GM19239 (cell line): Measurements from ENCODE around the gene CNGA2.
"Not testable (repeated sequence)": the region's sequence is repeated elsewhere in the genome, so short reads cannot be mapped to it uniquely, and the experiment has no call there.

Source experiments
- DNase-seq: peaks from one replicate; pipeline ENCODE4 v3.0.0; 2011; ENCODE audit warnings: low spot score; ENCODE audit not compliant: insufficient read length
- FAIRE-seq: peaks from 2 replicates; lab custom pipeline; 2011; peaks lifted over from hg19 to GRCh38; lab: Jason Lieb, UNC

Gene CNGA2

DNA sequence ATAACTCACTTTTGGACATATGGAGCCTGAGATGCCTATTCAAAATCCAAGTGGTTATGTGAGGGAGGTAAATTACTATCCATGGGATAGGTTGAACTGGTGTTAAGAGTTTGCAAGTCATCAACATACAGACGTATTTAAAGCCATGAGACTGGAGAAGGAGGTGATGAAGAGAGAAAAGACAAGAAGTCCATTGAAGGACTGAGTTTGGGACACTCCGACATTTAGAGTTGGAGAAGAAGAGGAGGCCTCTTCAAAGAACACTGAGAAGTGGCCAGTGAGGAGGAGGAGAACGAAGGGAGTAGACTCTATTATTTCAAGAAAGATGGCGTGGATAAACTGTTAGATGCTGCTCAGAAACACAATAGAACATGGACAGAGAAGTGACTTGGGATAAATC, at the start of gene CNGA2:
TSS of gene CNGA2 (plus strand) at position 301 of the 400 bp plus-strand sequence. CDS start 3,738 bp downstream, outside the sequence.
- no peak for FAIRE-seq
- no peak for DNase-seq

DNA sequence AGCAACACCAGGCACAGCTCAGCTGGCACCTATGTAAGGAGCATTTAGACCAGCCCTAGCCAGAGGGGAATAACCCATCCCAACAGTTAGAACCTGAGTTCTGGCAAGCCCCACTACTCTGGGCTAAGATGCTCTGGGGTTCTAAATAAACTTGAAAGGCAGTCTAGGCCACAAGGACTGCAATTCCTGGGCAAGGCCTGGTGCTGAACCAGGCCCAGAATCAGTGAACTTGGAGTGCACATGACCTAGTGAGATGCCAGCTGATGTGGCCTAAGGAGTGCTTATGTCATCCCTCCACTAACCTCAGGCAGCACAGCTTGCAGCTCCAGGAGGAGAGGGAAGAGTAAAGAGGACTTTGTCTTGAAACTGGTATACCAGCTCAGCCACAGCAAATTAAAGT, 46.9 kb upstream of the CNGA2 start:
- DNase-seq (no peak), FAIRE-seq (no peak)

DNA sequence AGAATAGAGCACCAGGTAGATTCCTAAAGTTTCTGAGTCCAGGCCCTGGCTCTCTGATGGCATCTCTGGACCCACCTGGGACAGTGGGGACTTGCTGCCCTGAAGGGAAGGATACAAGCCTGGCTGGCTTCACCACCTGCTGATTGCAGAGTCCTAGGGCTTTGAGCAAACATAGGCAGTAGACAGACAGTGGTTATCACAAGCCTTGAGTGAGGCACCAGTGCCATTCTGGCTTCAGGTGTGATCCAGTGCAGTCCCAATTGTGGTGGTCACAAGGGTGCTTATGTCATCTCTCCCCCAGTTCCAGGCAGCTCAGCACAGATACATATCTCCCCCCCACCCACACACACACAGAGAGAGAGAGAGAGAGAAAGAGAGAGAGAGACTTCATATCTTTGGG, 45.9 kb upstream of the CNGA2 start:
- DNase-seq (no peak), FAIRE-seq (no peak)

DNA sequence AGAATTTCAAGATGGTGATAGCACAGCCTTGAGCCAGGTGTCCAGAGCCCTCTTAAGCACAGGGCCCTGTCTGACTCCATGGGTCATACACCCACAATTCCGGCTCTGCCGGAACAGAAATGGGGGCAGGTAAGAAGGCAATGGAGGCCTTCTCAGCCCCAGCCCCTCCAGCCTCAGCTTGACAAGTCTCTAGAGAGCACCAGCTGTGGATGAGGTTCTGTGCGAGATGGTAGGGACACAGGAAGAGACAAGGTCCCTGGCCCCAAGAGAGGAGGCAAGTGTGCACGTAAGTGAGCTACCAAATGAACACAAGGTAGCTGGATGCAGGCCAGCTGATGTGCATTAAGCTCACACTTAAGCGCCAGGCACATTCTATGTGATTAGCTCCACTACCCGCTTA, 41.7 kb upstream of the CNGA2 start:
- FAIRE-seq (no peak), DNase-seq (no peak)

DNA sequence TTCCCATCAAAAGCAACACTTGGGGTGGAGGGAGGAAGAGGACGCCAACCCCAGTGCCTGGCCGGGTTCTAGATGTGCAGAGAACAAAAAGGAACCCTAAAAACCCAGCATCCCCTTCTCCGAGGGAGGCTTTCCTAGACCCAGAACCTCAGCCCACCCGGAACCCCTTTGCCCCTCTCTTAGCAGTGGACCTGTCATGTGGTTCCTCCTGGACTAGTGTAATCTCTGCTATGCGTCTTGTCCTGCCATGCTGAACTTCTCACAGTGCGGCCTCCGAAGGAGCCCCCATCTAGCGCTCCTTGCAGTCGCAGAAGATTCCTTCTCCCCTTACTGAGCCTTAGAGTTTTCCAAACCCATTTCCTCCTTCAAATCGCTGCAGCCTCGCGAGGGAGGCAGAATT, 40.4 kb upstream of the CNGA2 start:
- DNase-seq (no peak), FAIRE-seq (no peak)

DNA sequence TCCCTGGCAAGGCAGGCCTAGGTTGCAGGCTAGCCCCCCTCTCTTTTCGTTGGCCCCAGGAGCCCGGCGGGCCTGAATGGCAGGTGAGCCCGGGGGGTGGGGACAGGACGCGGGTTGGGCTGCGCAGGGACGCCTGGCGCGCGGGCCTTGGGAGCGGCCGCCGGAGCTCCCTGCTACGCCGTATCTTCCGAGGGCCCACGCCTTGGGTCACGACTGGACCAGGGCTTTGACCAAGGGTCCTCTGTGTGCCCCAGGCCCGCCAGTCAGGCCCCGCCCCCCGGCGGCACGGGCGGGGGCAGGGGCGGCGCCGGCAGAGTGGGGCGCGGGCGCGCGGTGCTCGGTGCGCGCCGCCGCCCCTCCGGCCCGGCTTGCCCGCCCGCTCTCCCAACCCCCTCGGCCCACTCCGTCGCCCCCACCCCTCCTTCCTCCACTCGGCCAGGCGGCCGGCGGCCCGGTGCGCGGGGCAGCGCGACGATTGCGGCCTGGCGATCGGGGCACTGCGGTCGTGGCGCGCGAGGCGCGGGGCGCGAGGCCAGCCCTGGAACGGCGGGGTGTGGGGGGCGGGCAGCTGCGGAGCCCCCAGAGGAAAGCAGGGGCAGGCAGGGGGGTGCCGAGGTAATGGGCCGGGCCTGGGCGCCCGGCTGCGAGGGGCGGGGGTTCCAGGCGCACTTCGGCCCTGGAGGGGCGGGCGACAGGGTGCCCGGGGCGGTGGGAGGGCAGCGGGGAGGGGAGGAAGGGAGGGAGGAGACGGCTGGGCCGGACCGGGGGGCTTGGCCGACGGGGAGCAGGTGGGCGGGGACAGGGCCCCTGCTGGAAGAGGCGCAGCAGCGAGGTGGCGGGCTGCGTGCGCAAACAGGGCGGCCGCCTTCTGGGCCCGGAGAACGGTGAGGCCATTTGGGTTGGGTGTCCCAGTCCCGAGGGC, 39.6 kb upstream of the CNGA2 start, which contains the start of gene PRRG3:
TSS of gene PRRG3 (plus strand) at position 798 of the 922 bp plus-strand sequence. CDS start 3,357 bp downstream, outside the sequence.
- FAIRE-seq (no peak), DNase-seq (no peak)

DNA sequence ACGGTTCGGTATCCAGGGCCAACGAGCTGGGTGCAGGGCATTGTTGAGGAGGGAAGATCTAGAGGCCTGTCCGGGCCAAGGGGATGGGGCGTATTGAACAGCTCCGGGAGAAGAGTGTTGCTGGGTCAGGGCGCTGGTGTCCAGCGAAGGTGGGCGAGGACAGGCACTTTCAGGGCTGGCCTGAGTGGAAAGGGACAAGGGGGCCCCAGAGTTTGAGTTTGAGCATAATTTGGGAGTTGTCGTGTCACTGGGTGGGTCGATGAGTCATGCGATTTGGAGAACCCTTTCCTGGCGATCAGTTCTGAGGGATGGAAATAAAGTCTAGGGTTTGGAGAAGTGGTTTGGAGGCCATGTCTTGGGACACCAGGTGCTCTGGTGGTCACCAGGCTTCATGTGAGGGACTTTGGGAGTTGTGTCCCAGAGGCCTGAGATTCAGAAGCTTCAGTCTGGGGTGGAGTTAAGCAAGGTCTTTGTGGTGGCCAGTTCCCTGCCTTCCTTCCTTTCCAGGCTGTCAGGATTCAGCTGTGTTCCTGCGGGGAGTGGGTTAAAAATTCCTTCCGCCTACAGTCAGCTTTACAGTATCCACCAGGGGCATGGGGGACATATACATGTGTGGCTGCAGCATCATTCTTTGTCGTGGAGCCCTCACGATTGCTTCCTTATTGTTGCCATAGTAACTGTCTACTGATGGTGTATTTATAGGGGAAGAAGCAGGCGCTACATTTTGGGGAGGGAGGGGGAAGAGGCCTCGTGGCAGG, 38.8 kb upstream of the CNGA2 start:
- DNase-seq (no peak), FAIRE-seq (no peak)

DNA sequence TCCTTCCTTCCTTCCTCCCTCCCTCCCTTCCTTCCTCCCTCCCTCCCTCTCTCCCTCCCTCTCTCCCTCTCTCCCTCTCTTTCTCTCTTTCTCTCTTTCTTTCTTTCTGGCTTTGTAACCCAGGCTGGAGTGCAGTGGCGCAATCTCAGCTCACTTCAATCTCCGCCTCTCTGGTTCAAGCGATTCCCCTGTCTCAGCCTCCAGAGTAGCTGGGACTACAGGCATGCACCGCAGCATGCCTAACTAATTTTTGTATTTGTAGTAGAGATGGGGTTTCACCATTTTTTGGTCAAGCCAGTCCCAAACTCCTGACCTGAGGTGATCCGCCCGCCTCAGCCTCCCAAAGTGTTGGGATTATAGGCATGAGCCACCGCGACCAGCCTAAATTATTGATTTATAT, 37.5 kb upstream of the CNGA2 start:
- DNase-seq, FAIRE-seq: not testable (repeated sequence)

DNA sequence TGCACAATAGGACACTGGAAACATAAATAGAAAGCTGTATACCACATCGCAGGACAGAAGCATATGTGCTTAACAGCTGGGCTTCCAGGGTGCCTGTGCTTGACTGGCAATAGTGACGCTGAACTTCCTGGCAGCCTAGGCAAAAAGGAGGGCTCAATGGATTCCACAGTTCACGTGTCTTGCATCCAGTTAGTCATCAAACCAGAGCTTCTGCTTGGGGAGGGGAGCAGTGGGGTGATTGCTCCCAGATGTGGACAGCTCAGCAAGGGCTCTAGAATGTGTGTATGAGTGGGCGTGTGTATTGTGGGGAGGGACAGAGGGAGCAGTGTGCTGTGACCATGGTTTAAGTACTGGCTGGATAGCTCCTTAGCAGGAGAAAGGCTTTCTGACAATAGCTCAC, 37.0 kb upstream of the CNGA2 start:
- FAIRE-seq (no peak), DNase-seq (no peak)

DNA sequence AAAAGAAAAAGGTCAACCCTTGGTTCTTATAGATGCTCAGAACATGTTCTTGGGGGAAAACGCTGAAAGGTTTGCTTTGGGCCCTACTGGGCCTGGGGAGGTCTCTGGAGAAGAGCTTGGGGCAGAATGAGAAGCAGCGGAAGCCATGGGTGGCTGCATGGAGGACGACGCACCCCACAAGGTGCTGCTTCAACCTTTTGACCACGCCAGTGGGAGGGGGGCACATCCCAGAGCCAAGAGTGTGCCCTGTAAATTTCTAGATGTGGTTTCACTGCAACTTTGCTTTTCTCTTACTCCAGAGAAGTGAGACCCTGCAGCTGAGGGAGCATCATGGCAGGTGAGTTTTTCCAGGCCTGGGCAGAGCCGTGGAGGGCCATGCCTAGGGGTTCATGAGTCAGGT, 36.1 kb upstream of the CNGA2 start:
- no peak for FAIRE-seq

DNA sequence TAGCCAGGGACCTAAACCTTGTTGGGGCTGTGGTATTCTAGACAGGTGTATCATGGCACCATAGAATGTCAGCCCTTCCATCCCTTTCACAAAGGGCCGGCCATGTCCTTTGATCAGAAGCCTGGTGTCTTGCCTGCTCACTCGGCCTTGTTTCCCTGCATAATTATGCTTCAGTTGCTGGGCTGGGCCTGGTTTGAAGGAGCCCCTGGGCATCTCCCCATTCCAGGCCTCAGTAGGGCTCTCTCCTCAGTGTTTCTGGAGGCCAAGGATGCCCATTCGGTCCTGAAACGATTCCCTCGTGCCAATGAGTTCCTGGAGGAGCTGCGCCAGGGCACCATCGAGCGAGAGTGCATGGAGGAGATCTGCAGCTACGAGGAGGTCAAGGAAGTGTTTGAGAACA, 34.8 kb upstream of the CNGA2 start:
- DNase-seq (no peak), FAIRE-seq (no peak)

More for the DNA sequence above, 36.1 kb upstream of the CNGA2 start:
- no peak for DNase-seq

DNA sequence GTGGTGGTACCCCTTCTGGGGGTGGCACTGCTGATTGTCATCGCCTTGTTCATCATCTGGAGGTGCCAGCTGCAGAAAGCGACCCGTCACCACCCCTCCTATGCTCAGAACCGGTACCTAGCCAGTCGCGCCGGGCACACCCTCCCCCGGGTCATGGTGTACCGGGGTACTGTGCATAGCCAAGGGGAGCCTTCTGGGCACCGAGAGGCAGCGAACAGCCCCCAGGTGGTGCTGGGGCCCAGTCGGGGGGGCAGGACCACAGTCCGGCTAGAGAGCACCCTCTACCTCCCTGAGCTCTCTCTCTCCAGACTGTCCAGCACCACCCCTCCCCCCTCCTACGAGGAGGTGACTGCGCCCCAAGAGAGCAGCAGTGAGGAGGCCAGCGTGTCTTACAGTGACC, 34.0 kb upstream of the CNGA2 start:
- DNase-seq, result no peak
- no peak for FAIRE-seq

DNA sequence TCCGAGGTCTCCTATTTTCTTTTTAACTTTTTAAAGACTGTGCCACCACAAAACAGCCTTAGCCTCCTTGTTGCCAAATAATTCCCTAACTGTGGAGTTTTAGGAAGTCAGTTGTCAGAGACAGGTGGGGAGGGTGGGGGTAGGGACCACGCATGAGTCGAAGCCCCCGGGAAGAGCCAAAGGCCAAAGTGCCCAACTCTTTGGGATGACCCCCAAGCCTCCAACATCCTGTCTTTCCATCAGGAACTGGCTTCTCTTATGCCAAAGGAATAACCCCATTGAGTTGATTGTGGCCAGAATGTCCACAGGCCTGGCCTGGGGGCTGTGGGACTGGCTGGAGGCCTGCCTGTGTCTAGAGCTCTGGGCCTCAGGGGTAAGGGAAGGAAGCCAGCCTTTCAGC, 33.5 kb upstream of the CNGA2 start:
- FAIRE-seq, result no peak
- no peak for DNase-seq

DNA sequence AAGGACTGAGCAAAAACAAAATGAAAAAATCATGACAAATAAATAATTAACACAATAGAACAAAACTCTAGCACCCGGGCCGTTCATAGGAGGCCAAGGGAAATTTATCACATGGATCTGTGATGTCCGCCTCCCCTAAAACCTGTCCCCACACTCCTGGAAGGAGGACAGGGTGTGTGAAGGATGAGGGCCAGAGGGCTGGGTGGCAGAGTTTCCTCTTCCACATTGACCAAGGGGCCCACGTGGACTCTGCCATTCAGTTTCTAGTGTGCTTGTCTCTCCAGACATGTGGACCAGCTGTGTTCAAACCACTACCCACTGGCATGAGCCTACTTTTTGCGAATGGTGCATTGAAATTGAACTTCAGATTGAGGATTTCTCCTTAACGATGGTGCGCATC, 33.0 kb upstream of the CNGA2 start:
- no peak for DNase-seq
- no peak for FAIRE-seq

DNA sequence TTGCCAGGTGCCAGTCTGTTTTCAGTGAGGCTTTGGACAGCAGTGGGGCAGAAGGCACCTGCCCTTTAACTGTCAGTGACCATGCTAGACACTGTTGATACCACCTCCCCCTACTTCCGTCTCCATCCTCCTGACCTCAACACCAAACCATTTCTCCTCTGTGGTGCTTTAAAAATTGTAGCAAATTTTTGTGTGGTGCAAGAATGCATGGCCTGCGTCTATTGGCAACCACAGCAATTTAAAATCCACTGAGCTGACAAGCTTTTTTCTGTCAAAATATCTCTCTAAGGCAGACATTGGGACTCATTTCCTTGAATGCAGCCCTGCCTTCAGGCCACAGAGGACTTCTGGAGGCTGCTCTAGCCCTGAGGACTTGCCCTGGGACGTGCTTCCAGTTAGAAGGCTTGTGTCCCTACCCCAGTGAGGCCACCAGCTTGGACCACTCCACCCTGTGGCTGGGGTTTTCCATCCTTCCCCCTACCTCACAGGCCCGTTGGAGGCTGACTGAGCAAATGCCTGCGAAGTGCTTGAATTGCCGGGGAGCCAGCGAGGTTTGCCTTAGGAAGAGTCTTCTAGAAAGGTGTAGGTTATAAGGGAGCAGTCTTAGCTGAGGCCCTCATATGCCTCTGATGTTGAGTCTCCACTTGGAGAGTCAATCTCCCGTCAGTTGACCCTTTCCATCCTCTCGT, 32.4 kb upstream of the CNGA2 start:
- FAIRE-seq, result no peak

DNA sequence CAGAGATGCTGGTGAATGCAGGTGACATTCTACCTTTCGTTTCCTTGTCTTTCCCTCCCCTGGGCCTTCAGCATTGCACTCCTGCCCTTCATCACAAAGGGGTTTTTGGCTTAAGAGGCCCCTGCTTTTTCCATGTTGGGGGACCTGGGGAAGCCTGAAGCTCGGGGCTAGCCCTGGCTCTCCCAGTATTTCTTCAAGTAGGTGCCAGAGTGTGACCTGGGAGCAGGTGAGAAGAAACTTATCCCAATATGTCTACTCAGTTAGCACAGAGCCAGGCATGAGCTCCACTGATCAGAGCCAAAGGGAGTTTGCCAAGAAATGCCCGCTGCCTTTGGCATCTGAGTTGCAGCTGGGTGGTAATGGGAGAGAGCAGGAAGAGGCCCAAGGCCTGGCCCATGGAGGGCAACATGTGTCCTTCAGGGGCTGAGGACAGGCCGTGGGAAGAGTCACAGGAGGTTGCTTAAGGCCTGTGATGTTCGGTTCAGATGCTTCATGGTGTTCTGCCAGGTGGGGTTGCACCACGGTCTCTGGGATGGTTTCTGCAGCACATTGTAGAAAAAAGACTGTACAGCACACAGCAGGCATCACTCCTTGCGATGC, 31.7 kb upstream of the CNGA2 start:
- no peak for FAIRE-seq
- DNase-seq, result no peak

More for the DNA sequence above, 32.4 kb upstream of the CNGA2 start:
- DNase-seq, result no peak

DNA sequence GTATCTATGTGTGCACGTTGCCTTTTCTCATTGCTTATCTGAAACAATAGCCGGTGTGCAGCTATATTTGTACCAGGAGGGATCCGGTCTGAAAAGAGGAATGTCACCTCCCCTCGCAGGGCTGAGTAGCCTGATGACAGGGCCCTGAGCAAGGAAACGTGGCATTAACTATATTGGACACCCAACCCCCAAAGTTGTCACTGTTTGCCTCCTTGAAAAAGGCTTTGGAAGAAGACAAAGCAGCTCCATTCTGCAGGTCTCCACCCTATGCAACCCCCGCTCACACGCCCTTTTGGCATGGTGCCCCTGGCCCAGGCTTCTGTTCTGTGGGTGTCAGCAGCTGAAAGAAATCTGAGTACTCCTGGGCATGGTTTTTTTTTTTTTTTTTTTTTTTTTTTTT, 31.1 kb upstream of the CNGA2 start:
- DNase-seq, result no peak
- no peak for FAIRE-seq

DNA sequence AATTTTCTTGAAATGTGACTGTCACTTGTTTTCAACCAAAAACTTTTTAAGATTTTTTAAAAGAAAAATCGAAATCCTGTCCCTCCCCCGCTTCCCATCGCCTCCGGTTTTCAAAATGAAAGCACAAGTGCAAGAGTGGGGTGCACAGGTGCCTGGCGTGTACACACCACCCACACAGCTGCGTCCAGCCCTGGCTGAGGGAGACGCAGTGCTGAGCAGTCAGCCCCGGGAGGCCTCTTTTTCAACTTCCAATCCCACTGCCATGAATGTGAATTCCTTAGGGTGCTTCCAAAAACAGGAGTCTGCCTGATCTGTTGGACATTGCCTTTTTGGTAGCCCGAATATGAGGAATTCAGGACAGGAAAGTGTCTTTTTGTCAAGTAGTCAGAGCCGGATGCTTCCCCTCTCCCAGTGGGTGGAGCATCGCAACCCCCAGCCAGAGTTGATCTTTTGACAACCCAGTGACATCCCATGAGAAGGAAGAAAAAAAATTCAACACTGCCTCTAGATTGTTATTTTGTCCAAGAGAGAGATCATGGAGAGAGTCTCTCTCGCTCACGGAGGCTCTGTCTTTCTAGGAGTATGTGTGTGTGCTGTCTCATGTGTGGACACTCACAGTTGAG, 30.4 kb upstream of the CNGA2 start:
- FAIRE-seq (no peak), DNase-seq (no peak)

DNA sequence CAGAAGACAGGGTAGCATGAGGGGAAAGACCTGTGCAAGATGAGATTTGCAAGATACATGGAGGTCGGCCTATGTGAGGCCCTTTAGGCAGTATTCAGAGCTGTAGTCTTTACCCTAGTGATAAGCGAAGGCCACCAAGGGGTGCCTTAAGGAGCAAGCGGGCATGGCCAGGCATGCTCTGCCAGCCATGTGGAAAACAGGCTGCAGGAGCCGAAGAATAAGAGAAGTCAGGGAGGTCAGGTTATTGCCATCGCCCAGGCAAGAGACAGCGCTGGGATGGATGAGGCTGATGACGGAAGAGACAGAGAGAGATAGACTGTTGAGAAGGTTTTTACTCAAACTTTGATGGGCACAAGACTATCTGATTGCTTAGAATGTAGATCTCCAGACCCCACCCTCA, 25.7 kb upstream of the CNGA2 start:
- DNase-seq (no peak), FAIRE-seq (no peak)

DNA sequence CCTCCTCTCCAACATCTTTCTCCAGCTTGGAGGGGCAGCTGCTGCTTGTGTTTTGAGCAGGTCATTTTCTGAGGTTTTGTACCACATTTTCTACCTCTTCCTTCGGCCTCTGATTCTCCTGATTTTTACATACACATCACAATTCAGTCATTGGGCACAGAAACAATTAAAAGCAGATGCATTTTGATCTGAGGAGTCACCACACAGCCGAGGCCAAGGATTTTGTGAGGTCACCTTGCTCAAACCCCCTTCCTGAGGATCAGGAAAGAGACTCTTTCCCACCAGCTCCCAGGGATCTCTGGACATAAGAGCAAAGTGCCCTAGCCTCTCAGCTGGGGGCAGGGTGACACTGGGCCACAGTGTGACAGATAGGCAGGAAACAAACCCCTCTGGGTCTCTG, 24.1 kb upstream of the CNGA2 start:
- DNase-seq, result no peak
- FAIRE-seq, result no peak
